ENCODE results near the gene GOLGA8B.
"Not testable (repeated sequence)": the region's sequence is repeated elsewhere in the genome, so short reads cannot be mapped to it uniquely, and the experiment has no call there.

GOLGA8B gene

GRCh38 chr15:34564711-34565110 lies 18.7 kb downstream of the GOLGA8B start:
- H3K4me3 ChIP-seq (ENCODE audit: low read depth, low read length), result not testable (repeated sequence)

- not testable (repeated sequence) for H3K4me3 ChIP-seq (ENCODE audit: low read depth, low read length)
Measured at GRCh38 chr15:34560814-34561213, 22.6 kb downstream of the GOLGA8B start.

GRCh38 chr15:34559764-34560163 lies 23.7 kb downstream of the GOLGA8B start:
- not testable (repeated sequence) for H3K4me3 ChIP-seq (ENCODE audit: low read depth, low read length)

- not testable (repeated sequence) for H3K4me3 ChIP-seq (ENCODE audit: low read depth, low read length)
Measured at GRCh38 chr15:34555162-34555561, 28.3 kb downstream of the GOLGA8B start.

GRCh38 chr15:34554716-34555115 lies 28.7 kb downstream of the GOLGA8B start:
- not testable (repeated sequence) for H3K4me3 ChIP-seq (ENCODE audit: low read depth, low read length)

- not testable (repeated sequence) for H3K4me3 ChIP-seq (ENCODE audit: low read depth, low read length)
Measured at GRCh38 chr15:34554126-34554525, 29.3 kb downstream of the GOLGA8B start.

- H3K4me3 ChIP-seq (ENCODE audit: low read depth, low read length), result not testable (repeated sequence)
Measured at GRCh38 chr15:34550129-34550528, 33.3 kb downstream of the GOLGA8B start.

GRCh38 chr15:34549381-34549809 lies 34.1 kb downstream of the GOLGA8B start:
- H3K4me3 ChIP-seq (ENCODE audit: low read depth, low read length), result not testable (repeated sequence)

- H3K4me3 ChIP-seq (ENCODE audit: low read depth, low read length), result not testable (repeated sequence)
Measured at GRCh38 chr15:34543860-34544649, 39.4 kb downstream of the GOLGA8B start.

GRCh38 chr15:34535857-34536256 lies 47.6 kb downstream of the GOLGA8B start:
- not testable (repeated sequence) for H3K4me3 ChIP-seq (ENCODE audit: low read depth, low read length)

Measured in iPS-11a (cell line).